ENCODE results near the gene GALNT18.

Gene GALNT18

GRCh38 chr11:11291041-11292015, 330.5 kb downstream of the GALNT18 start:
- DNase-seq (ENCODE audit: extremely low read depth in 1 of 2, low read depth in 1 of 2), result no peak

- DNase-seq (ENCODE audit: extremely low read depth in 1 of 2, low read depth in 1 of 2), result no peak
Observed at GRCh38 chr11:11290354-11290753, 331.5 kb downstream of the GALNT18 start.

- no peak for DNase-seq (ENCODE audit: extremely low read depth in 1 of 2, low read depth in 1 of 2)
Observed at GRCh38 chr11:11289669-11290068, 332.1 kb downstream of the GALNT18 start.

GRCh38 chr11:11288972-11289616, 332.7 kb downstream of the GALNT18 start:
- no peak for DNase-seq (ENCODE audit: extremely low read depth in 1 of 2, low read depth in 1 of 2)

- no peak for DNase-seq (ENCODE audit: extremely low read depth in 1 of 2, low read depth in 1 of 2)
Observed at GRCh38 chr11:11284481-11284880, 337.3 kb downstream of the GALNT18 start.

GRCh38 chr11:11281626-11282025, 340.2 kb downstream of the GALNT18 start:
- DNase-seq (ENCODE audit: extremely low read depth in 1 of 2, low read depth in 1 of 2), result no peak

- no peak for DNase-seq (ENCODE audit: extremely low read depth in 1 of 2, low read depth in 1 of 2)
Observed at GRCh38 chr11:11280826-11281225, 341.0 kb downstream of the GALNT18 start.

GRCh38 chr11:11279956-11280689, 341.7 kb downstream of the GALNT18 start:
- DNase-seq (ENCODE audit: extremely low read depth in 1 of 2, low read depth in 1 of 2), result no peak

GRCh38 chr11:11272254-11272653, 349.6 kb downstream of the GALNT18 start:
- no peak for DNase-seq (ENCODE audit: extremely low read depth in 1 of 2, low read depth in 1 of 2)

- no peak for DNase-seq (ENCODE audit: extremely low read depth in 1 of 2, low read depth in 1 of 2)
Observed at GRCh38 chr11:11270236-11270775, 351.5 kb downstream of the GALNT18 start.

GRCh38 chr11:11268706-11269105, 353.1 kb downstream of the GALNT18 start:
- no peak for DNase-seq (ENCODE audit: extremely low read depth in 1 of 2, low read depth in 1 of 2)

GRCh38 chr11:11268119-11268518, 353.7 kb downstream of the GALNT18 start:
- no peak for DNase-seq (ENCODE audit: extremely low read depth in 1 of 2, low read depth in 1 of 2)

- DNase-seq (ENCODE audit: extremely low read depth in 1 of 2, low read depth in 1 of 2), result no peak
Observed at GRCh38 chr11:11267312-11267711, 354.5 kb downstream of the GALNT18 start.

- peak; percentile 6 to 24 for DNase-seq (ENCODE audit: extremely low read depth in 1 of 2, low read depth in 1 of 2)
Observed at GRCh38 chr11:11265994-11266606, 355.7 kb downstream of the GALNT18 start.

GRCh38 chr11:11265320-11265719, 356.5 kb downstream of the GALNT18 start:
- DNase-seq (ENCODE audit: extremely low read depth in 1 of 2, low read depth in 1 of 2), result no peak

GRCh38 chr11:11263238-11264005, 358.4 kb downstream of the GALNT18 start:
- no peak for DNase-seq (ENCODE audit: extremely low read depth in 1 of 2, low read depth in 1 of 2)

GRCh38 chr11:11262171-11262920, 359.5 kb downstream of the GALNT18 start:
- no peak for DNase-seq (ENCODE audit: extremely low read depth in 1 of 2, low read depth in 1 of 2)

- DNase-seq (ENCODE audit: extremely low read depth in 1 of 2, low read depth in 1 of 2), result no peak
Observed at GRCh38 chr11:11261629-11262028, 360.2 kb downstream of the GALNT18 start.

GRCh38 chr11:11260903-11261302, 360.9 kb downstream of the GALNT18 start:
- no peak for DNase-seq (ENCODE audit: extremely low read depth in 1 of 2, low read depth in 1 of 2)
